Ovary (tissue), 3 donors: ENCODE results near the gene ZNF827.

Experiments used
- CTCF ChIP-seq, 3 donors: fragments of 450-650 bp in 2 of 3; fragments of 200-600 bp in 1 of 3; IDR thresholded peaks; one replicate each; pipeline versions ENCODE4 v1.5.1 to v1.8.0; 2016 to 2022; ENCODE audit warnings: antibody characterized with exemption in 3 of 3, mild to moderate bottlenecking in 1 of 3
- EP300 ChIP-seq: sonication (generic); formaldehyde crosslinking; IDR thresholded peaks from one replicate; pipeline ENCODE4 v1.6.1; 2017; ENCODE audit warnings: antibody characterized with exemption
- POLR2A ChIP-seq: fragments of 450-650 bp; IDR thresholded peaks from one replicate; pipeline ENCODE4 v1.6.1; 2017; ENCODE audit warnings: antibody characterized with exemption, mild to moderate bottlenecking, moderate library complexity
- donor health status: DM: no; HTN: no; CAD: no.

DNA sequence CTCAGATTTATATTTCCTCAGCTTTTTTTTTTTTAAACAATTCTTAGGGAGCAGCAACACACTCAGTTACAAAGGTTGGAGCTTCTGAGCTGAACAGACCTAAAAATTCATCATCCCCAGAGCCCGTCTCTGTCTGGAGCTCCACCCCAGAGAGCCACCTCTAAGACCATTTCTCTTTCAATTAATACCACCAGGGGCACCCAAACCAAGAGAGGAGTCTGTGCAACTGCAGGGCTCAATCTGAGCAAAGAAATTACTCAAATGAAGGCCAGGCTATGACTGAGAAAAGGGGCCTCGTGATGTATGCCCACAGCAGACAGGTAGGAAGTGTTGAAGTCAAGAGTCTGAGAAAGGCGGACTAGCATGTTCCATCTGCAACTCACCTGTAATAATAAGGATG, 163.2 kb downstream of the ZNF827 start:
- TF ChIP-seq CTCF (IDR thresholded peaks at IDR 0.05): no peak
- TF ChIP-seq POLR2A: no peak
- no peak for TF ChIP-seq EP300
